ENCODE results near the gene LRMDA. TPM values are rescaled to one million over a fixed set of nuclear protein-coding genes. Genes with fewer than 3 reads are reported as not detected.

Gene LRMDA
- total RNA-seq, 2 donors from 2014 or later, result 9.6 to 12.6 TPM

- no peak for DNase-seq (ENCODE audit: low spot score)
- H3K36me3 ChIP-seq, result no peaks in the 10 kb centered on the region
- WGBS, result 71% methylated on average over 2 of the region's 2 CpGs
- intact Hi-C loops (cut with DNase I), result no loop called here
- H3K4me1 ChIP-seq (replicated peaks), result no peaks in the 10 kb centered on the region
- TF ChIP-seq POLR2AphosphoS5 (IDR thresholded peaks at IDR 0.05) (no peak), POLR2A (IDR thresholded peaks at IDR 0.05) (no peak), CTCF (IDR thresholded peaks at IDR 0.05) (no peak)
- H3K4me3 ChIP-seq, result no peak overlapping the region
- H3K27ac ChIP-seq, result no peak overlapping the region
- H3K27me3 ChIP-seq (replicated peaks; ENCODE audit: insufficient read depth), result no peaks in the 10 kb centered on the region
- H3K9me3 ChIP-seq, result no peaks in the 10 kb centered on the region
Observed at GRCh38 chr10:75936841-75937240, 505.4 kb downstream of the LRMDA start.

GRCh38 chr10:75937823-75938222 lies 506.4 kb downstream of the LRMDA start:
- H3K9me3 ChIP-seq, result no peaks in the 10 kb centered on the region
- H3K36me3 ChIP-seq, result no peaks in the 10 kb centered on the region
- no peak for TF ChIP-seq POLR2AphosphoS5 (IDR thresholded peaks at IDR 0.05)
- no peak for TF ChIP-seq CTCF (IDR thresholded peaks at IDR 0.05)
- no peak for TF ChIP-seq POLR2A (IDR thresholded peaks at IDR 0.05)
- intact Hi-C loops (cut with DNase I), result no loop called here
- H3K4me1 ChIP-seq (replicated peaks), result no peaks in the 10 kb centered on the region
- no peaks in the 10 kb centered on the region for H3K27me3 ChIP-seq (replicated peaks; ENCODE audit: insufficient read depth)
- no peak for DNase-seq (ENCODE audit: low spot score)
- 86% methylated on average over 2 of the region's 2 CpGs for WGBS
- H3K27ac ChIP-seq, result no peak overlapping the region
- H3K4me3 ChIP-seq, result no peak overlapping the region

GRCh38 chr10:75938380-75939122 lies 507.1 kb downstream of the LRMDA start:
- TF ChIP-seq POLR2AphosphoS5 (IDR thresholded peaks at IDR 0.05) (no peak), POLR2A (IDR thresholded peaks at IDR 0.05) (no peak), CTCF (IDR thresholded peaks at IDR 0.05) (no peak)
- intact Hi-C loops (cut with DNase I), result no loop called here
- Histone ChIP-seq H3K4me3 (no peak overlapping the region), H3K36me3 (no peaks in the 10 kb centered on the region), H3K9me3 (no peaks in the 10 kb centered on the region), H3K27me3 (replicated peaks; ENCODE audit: insufficient read depth) (no peaks in the 10 kb centered on the region), H3K4me1 (replicated peaks) (no peaks in the 10 kb centered on the region), H3K27ac (no peak overlapping the region)
- DNase-seq (ENCODE audit: low spot score), result no peak
- 96% methylated on average over 13 of the region's 13 CpGs for WGBS

GRCh38 chr10:75939541-75939940 lies 508.1 kb downstream of the LRMDA start:
- WGBS, result 83% methylated on average over 3 of the region's 3 CpGs
- H3K36me3 ChIP-seq, result no peaks in the 10 kb centered on the region
- intact Hi-C loops (cut with DNase I), result no loop called here
- no peaks in the 10 kb centered on the region for H3K4me1 ChIP-seq (replicated peaks)
- H3K27ac ChIP-seq, result no peak overlapping the region
- TF ChIP-seq CTCF (IDR thresholded peaks at IDR 0.05), result no peak
- no peak for TF ChIP-seq POLR2AphosphoS5 (IDR thresholded peaks at IDR 0.05)
- TF ChIP-seq POLR2A (IDR thresholded peaks at IDR 0.05), result no peak
- no peak overlapping the region for H3K4me3 ChIP-seq
- no peaks in the 10 kb centered on the region for H3K9me3 ChIP-seq
- DNase-seq (ENCODE audit: low spot score), result no peak
- no peaks in the 10 kb centered on the region for H3K27me3 ChIP-seq (replicated peaks; ENCODE audit: insufficient read depth)

GRCh38 chr10:75940742-75941141 lies 509.3 kb downstream of the LRMDA start:
- intact Hi-C loops (cut with DNase I), result no loop called here
- no peaks in the 10 kb centered on the region for H3K4me1 ChIP-seq (replicated peaks)
- no peak overlapping the region for H3K27ac ChIP-seq
- TF ChIP-seq CTCF (IDR thresholded peaks at IDR 0.05) (no peak), POLR2A (IDR thresholded peaks at IDR 0.05) (no peak), POLR2AphosphoS5 (IDR thresholded peaks at IDR 0.05) (no peak)
- no peaks in the 10 kb centered on the region for H3K36me3 ChIP-seq
- H3K27me3 ChIP-seq (replicated peaks; ENCODE audit: insufficient read depth), result no peaks in the 10 kb centered on the region
- 86% methylated on average over 5 of the region's 5 CpGs for WGBS
- DNase-seq (ENCODE audit: low spot score), result no peak
- H3K9me3 ChIP-seq, result no peaks in the 10 kb centered on the region
- H3K4me3 ChIP-seq, result no peak overlapping the region
